Fibroblast of villous mesenchyme (primary cell): ENCODE results near the gene DGKG. TPM values are rescaled to one million over a fixed set of nuclear protein-coding genes. Genes with fewer than 3 reads are reported as not detected.

Source experiments
- DNase-seq: peaks from one replicate; pipeline ENCODE4 v3.0.0-alpha.2; 2010; ENCODE audit warnings: low read depth
- H3K4me3 ChIP-seq: 2 replicates; pipeline ENCODE4 v1.5.1; 2011; ENCODE audit warnings: low read depth, mild to moderate bottlenecking, low read length
- total RNA-seq: library from RNA; depleted of rRNA; stranded (reverse); fragments of >200 nt; gene quantifications from 2 replicates; pipeline ENCODE4 v1.2.3, GENCODE V29; 2012
- TF ChIP-seq, protein P1 (sequence below): IDR thresholded peaks from 2 replicates; pipeline ENCODE4 v1.5.1; 2012; ENCODE audit warnings: low read depth, mild to moderate bottlenecking, low read length; ENCODE audit not compliant: insufficient read depth

Gene DGKG
- total RNA-seq, 1 donor, result under 0.01 TPM

DNA sequence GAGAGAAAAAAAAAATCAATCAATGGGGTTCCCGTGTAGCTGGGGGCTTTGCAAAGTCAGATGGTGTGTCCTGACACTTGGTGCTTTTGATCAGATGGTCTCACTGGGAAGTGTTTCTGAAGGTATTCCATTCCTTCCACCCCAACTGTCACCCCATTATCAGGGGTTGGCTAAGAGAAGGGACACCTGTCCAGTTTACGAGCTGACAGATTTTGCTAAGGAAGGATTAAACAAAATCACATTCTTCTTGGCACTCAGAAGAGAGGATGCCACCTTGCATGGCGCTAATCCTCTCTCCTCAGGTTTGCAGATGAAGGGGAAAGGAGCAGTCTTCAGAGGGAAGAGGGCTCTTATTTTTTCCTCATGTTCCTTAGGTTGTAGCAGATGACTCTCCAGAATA is 149.4 kb downstream of the DGKG start:
- H3K4me3 ChIP-seq, result no peak overlapping the region

DNA sequence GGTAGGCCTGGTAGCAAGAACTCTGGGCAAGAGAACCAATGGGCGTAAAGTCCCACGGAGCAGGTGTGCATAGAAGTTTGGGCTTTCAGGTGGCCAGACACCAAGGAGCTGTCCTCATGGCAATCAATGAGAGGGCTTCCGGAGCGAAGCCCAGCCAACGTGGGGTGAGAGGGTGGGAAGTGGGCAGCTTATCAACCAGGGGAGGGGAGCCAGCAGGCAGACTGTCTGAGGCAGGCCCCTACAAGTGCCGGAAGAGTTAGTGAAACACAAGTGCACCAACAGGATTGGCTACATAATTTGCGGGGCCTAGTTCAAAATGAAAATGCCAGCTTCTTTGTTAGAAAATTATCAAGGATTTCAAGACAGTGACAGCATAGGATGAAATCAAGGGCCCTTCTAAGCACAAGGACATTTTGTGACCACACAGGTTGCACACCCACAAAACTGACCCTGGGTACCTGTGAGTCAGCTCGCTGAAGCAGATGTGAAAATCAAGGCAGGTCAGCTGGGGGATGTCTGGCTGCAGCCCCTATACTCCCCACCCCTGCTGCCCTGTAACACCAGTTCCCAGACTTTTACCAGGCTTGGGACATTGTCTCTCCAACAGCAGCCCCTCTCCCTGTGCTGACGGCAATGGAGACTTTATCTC is 151.1 kb downstream of the DGKG start:
- DNase-seq, result no peak
- H3K4me3 ChIP-seq, result no peak overlapping the region
- TF ChIP-seq, protein P1, sequence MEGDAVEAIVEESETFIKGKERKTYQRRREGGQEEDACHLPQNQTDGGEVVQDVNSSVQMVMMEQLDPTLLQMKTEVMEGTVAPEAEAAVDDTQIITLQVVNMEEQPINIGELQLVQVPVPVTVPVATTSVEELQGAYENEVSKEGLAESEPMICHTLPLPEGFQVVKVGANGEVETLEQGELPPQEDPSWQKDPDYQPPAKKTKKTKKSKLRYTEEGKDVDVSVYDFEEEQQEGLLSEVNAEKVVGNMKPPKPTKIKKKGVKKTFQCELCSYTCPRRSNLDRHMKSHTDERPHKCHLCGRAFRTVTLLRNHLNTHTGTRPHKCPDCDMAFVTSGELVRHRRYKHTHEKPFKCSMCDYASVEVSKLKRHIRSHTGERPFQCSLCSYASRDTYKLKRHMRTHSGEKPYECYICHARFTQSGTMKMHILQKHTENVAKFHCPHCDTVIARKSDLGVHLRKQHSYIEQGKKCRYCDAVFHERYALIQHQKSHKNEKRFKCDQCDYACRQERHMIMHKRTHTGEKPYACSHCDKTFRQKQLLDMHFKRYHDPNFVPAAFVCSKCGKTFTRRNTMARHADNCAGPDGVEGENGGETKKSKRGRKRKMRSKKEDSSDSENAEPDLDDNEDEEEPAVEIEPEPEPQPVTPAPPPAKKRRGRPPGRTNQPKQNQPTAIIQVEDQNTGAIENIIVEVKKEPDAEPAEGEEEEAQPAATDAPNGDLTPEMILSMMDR, result no peak

More for the DNA sequence above, 149.4 kb downstream of the DGKG start:
- DNase-seq, result no peak
- TF ChIP-seq, protein P1, result no peak

DNA sequence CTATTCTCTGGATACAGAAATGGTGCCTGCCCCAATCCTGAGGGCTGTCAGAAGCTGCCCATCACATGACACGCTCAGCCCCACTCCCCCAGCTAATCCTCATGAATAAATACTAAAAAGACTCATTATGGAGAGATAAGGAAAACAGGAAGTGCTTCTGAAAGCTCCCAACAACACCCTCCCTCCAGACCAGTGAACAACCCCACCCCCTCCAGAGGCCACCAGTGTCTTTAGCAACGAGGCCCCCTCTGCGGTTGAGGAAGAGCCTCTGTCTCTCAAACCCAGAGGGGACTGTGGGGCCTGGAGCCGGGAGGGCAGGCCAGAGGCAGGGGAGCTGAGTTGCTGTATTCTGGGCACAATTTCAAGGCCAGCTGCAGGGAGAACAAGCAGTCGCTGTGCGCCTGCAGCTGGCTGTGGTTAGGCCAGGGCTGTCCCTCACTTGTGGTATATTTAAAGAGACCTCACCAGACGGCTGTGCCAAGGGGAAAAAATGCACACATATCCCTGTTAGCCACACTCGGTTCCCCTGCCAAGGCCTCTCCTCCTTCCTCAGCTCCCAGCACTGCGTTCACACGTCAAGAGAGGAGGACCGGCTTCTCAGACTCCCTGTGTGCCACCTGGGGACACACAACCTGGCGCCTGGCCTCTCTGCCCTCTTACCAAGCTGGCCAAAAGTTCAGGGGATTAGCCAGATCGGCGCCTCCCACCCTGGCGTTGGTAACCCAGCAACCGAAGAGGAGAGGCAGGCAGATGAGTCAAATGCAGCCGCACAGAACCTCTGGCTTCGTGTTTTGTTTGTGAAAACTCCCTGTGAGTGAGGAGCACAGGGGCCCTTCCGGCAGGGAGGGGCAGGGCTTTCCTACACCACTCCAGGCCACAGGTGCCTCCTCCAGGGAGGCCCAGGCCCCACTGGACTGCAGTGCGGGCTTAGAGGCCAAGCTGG is 152.0 kb downstream of the DGKG start:
- no peak overlapping the region for H3K4me3 ChIP-seq
- TF ChIP-seq, protein P1, result no peak
- DNase-seq, result peak; percentile 61

DNA sequence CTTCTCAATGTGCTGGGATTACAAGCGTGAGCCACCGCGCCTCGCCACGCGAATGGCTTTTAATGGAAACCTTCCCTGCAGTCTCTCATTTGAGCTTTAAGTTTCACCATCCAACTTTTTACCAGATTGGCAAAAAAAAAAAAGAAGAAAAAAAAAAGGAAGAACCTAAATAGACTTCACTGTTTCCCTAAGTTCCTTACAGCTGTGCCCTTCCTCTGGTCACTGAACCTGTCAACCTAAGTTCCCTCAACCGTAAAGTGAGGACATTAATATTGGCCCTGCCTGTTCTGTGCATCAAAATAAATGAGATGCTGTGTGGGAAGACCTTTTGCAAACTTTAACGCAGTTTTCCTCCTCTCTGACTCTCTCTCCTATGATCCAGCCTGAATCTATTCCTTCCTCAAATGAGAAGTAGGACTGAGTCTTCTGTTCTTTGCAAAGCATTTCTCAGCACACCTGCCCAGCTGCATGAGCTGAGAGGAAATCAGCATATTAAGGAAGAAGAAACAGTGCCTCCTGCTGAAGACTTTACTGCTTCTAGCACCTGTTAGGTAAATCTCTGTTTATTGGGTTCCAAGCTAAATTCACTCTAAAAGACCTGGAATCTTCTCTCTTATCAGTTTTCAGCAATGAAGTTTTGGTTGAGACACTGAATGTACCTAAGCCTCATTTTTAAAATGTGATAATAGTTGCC is 153.6 kb downstream of the DGKG start:
- H3K4me3 ChIP-seq, result no peak overlapping the region
- TF ChIP-seq, protein P1, result no peak
- DNase-seq, result no peak

DNA sequence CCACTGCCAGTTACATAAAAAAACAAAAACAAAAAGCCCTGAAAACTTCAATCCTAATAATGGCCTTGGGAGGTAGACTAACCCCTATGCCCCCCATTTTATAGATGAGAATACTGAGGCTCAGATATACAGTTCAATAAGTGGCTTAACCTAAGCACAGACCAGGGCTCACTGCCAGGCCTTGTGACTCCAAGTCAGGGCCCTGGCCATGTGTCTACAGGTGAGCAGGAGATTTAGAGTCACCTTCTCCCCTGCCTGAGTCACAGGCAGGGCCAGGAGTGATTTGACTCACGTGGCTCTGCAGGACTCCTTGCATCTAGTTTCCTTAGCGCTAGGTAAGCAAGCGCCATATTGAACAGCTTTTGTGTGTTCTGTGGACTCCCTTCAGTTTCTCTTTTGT is 154.5 kb downstream of the DGKG start:
- H3K4me3 ChIP-seq, result no peak overlapping the region
- DNase-seq, result no peak
- TF ChIP-seq, protein P1, result no peak

DNA sequence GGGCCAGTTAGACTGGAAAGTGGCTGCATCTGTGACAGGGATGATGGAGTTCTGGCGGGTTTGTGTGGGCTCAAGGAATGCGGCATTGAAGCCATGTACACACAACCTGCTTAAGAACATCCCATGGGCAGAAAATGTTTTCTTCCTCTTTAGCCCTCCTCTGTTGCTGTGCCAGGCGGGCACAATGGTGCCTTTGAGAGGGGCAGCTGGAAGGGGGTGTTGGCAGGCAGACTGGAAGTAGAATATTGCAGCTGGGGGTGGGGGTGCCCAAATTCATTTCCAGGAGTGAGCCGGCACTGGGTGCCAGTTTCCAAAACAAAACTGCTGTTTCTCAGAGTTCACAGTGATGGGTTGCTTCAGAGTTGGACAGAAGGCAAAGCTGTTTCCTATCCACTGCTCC is 161.3 kb downstream of the DGKG start:
- TF ChIP-seq, protein P1, result no peak
- H3K4me3 ChIP-seq, result no peak overlapping the region
- no peak for DNase-seq
